ENCODE measurements around the gene NTNG2. TPM values are rescaled to one million over a fixed set of nuclear protein-coding genes. Genes with fewer than 3 reads are reported as not detected.

NTNG2 gene
- total RNA-seq, 2 donors from 2014 or later, result 0.59 to 1.3 TPM

GRCh38 chr9:132172185-132172584 lies 10.3 kb downstream of the NTNG2 start:
- Histone ChIP-seq H3K4me1 (no peaks in the 10 kb centered on the region), H3K9ac (ENCODE audit: low read depth in 2 of 2, low read length in 2 of 2) (no peak overlapping the region), H3K27me3 (peaks cover 2% of the 10 kb centered on the region), H3K36me3 (no peaks in the 10 kb centered on the region), H3K4me3 (no peak overlapping the region), H3K9me3 (no peaks in the 10 kb centered on the region), H3K27ac (no peak overlapping the region)
- intact Hi-C loops (cut with DNase I), result no loop called here
- no peak for TF ChIP-seq CTCF (IDR thresholded peaks at IDR 0.05)
- no peak for DNase-seq

- no peaks in the 10 kb centered on the region for H3K36me3 ChIP-seq
- H3K4me3 ChIP-seq, result no peak overlapping the region
- no peak for DNase-seq
- H3K4me1 ChIP-seq, result no peaks in the 10 kb centered on the region
- no peak overlapping the region for H3K27ac ChIP-seq
- no peak overlapping the region for H3K9ac ChIP-seq (ENCODE audit: low read depth in 2 of 2, low read length in 2 of 2)
- intact Hi-C loops (cut with DNase I), result no loop called here
- no peaks in the 10 kb centered on the region for H3K9me3 ChIP-seq
- H3K27me3 ChIP-seq, result no peaks in the 10 kb centered on the region
- no peak for TF ChIP-seq CTCF (IDR thresholded peaks at IDR 0.05)
These were observed 13.6 kb downstream of the NTNG2 start for GRCh38 chr9:132175431-132175830.

DNA sequence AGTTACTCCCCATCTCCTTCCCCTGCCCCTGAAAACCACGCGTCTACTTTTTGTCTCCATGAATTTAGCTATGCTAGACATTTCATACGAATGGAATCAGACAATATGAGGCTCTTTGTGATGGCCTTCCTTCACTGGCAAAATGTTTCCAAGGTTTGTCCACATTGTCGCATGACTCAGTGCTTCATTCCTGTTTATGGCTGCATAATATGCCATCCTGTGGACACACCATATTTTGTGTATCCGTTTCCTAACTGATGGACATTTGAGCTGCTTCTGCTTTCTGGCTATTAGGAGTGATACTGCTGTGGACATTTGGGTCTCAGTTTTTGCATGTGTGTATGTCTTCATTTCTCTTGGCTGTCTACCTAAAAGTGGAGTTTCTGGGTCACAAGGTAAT lies 14.5 kb downstream of the NTNG2 start:
- no peaks in the 10 kb centered on the region for H3K9me3 ChIP-seq
- no peak overlapping the region for H3K4me3 ChIP-seq
- no peaks in the 10 kb centered on the region for H3K4me1 ChIP-seq
- no peaks in the 10 kb centered on the region for H3K36me3 ChIP-seq
- DNase-seq, result no peak
- TF ChIP-seq CTCF (IDR thresholded peaks at IDR 0.05), result no peak
- H3K9ac ChIP-seq (ENCODE audit: low read depth in 2 of 2, low read length in 2 of 2), result no peak overlapping the region
- H3K27me3 ChIP-seq, result no peaks in the 10 kb centered on the region
- no peak overlapping the region for H3K27ac ChIP-seq
- intact Hi-C loops (cut with DNase I), result no loop called here

DNA sequence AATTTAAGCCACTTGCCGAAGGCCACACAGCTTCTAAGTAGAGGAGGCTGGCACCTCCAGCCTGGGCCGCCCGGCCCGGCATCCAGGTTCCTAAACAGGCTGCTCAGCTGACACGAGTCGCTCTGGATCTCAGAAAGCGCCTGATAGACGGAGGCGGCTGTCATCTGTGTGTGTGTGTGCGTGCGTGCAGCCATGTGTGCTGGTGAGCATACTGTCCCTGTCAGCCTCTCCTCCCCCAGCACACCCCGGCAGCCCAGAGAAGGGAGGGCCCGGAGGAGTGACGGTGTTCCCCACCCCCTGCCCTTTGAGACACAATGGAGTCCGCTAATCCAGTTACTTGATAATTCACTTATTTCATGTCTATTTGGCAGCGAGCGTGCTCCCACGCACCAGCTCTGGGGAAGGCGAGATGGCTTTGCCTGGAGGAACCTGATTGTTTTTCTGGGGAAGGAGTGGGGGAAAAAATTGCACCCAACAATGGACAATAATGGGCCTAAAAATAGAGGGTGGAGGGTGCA lies 20.0 kb downstream of the NTNG2 start:
- no peaks in the 10 kb centered on the region for H3K9me3 ChIP-seq
- H3K27ac ChIP-seq, result no peak overlapping the region
- no peak overlapping the region for H3K4me3 ChIP-seq
- intact Hi-C loops (cut with DNase I), result no loop called here
- no peak overlapping the region for H3K9ac ChIP-seq (ENCODE audit: low read depth in 2 of 2, low read length in 2 of 2)
- no peak for TF ChIP-seq CTCF (IDR thresholded peaks at IDR 0.05)
- peaks cover 3% of the 10 kb centered on the region for H3K27me3 ChIP-seq
- no peak for DNase-seq
- H3K4me1 ChIP-seq, result no peaks in the 10 kb centered on the region
- no peaks in the 10 kb centered on the region for H3K36me3 ChIP-seq

- H3K27me3 ChIP-seq, result peaks cover 6% of the 10 kb centered on the region
- H3K9ac ChIP-seq (ENCODE audit: low read depth in 2 of 2, low read length in 2 of 2), result no peak overlapping the region
- DNase-seq, result no peak
- intact Hi-C loops (cut with DNase I), result no loop called here
- no peak overlapping the region for H3K27ac ChIP-seq
- no peak for TF ChIP-seq CTCF (IDR thresholded peaks at IDR 0.05)
- H3K4me3 ChIP-seq, result no peak overlapping the region
- no peaks in the 10 kb centered on the region for H3K9me3 ChIP-seq
- no peaks in the 10 kb centered on the region for H3K4me1 ChIP-seq
- H3K36me3 ChIP-seq, result no peaks in the 10 kb centered on the region
These were observed 20.6 kb downstream of the NTNG2 start for GRCh38 chr9:132182314-132183091.
